Jurkat, Clone E6-1 (cell line): Measurements from ENCODE around the gene TXN2.
"Not testable (repeated sequence)": the region's sequence is repeated elsewhere in the genome, so short reads cannot be mapped to it uniquely, and the experiment has no call there.

Experiments used
- DNase-seq: peaks from one replicate; pipeline ENCODE4 v3.0.0-alpha.2; 2011; ENCODE audit warnings: low read depth, low spot score
- H3K4me3 ChIP-seq: 2 replicates; pipeline ENCODE4 v1.5.1; 2011; ENCODE audit warnings: mild to moderate bottlenecking, low read length, control low read depth, moderate library complexity

TXN2 gene

GRCh38 chr22:36439481-36440271 lies 41.8 kb downstream of the TXN2 start:
- no peak for DNase-seq
- no peak overlapping the region for H3K4me3 ChIP-seq

- H3K4me3 ChIP-seq = no peak overlapping the region
- peak; percentile 96 for DNase-seq
Measured at GRCh38 chr22:36435516-36436415, 45.7 kb downstream of the TXN2 start.

- H3K4me3 ChIP-seq = no peak overlapping the region
- DNase-seq = no peak
Measured at GRCh38 chr22:36433318-36434231, 47.9 kb downstream of the TXN2 start.

- DNase-seq = no peak
- H3K4me3 ChIP-seq = no peak overlapping the region
Measured at GRCh38 chr22:36432592-36433317, 48.7 kb downstream of the TXN2 start.

- H3K4me3 ChIP-seq = no peak overlapping the region
- DNase-seq = no peak
Measured at GRCh38 chr22:36431977-36432376, 49.5 kb downstream of the TXN2 start.

- no peak for DNase-seq
- H3K4me3 ChIP-seq = no peak overlapping the region
Measured at GRCh38 chr22:36430863-36431262, 50.6 kb downstream of the TXN2 start.

- not testable (repeated sequence) for H3K4me3 ChIP-seq, DNase-seq
Measured at GRCh38 chr22:36427952-36428351, 53.5 kb downstream of the TXN2 start.

GRCh38 chr22:36425977-36426523 lies 55.4 kb downstream of the TXN2 start:
- no peak for DNase-seq

GRCh38 chr22:36424901-36425579 lies 56.4 kb downstream of the TXN2 start:
- DNase-seq = no peak
- H3K4me3 ChIP-seq = no peak overlapping the region

More at GRCh38 chr22:36425977-36426523, 55.4 kb downstream of the TXN2 start:
- H3K4me3 ChIP-seq = no peak overlapping the region

- H3K4me3 ChIP-seq, DNase-seq: not testable (repeated sequence)
Measured at GRCh38 chr22:36424466-36424865, 57.0 kb downstream of the TXN2 start.

- no peak overlapping the region for H3K4me3 ChIP-seq
- DNase-seq = peak; percentile 12
Measured at GRCh38 chr22:36423461-36424404, 57.7 kb downstream of the TXN2 start.

GRCh38 chr22:36422287-36423014 lies 59.0 kb downstream of the TXN2 start:
- no peak overlapping the region for H3K4me3 ChIP-seq
- DNase-seq = no peak

- no peak for DNase-seq
- no peak overlapping the region for H3K4me3 ChIP-seq
Measured at GRCh38 chr22:36419912-36420882, 61.2 kb downstream of the TXN2 start.

GRCh38 chr22:36419177-36419911 lies 62.1 kb downstream of the TXN2 start:
- DNase-seq = peak; percentile 34

More at GRCh38 chr22:36419177-36419911, 62.1 kb downstream of the TXN2 start:
- no peak overlapping the region for H3K4me3 ChIP-seq
